HG03039 (cell line): Measurements from ENCODE around the gene NAMPT.
"Not testable (repeated sequence)": the region's sequence is repeated elsewhere in the genome, so short reads cannot be mapped to it uniquely, and the experiment has no call there.

Source experiments
- ATAC-seq: cut with Tn5 transposase; IDR thresholded peaks from one replicate; pipeline ENCODE4 v1.9.1; 2021; ENCODE audit warnings: mild to moderate bottlenecking, moderate library complexity; ENCODE audit not compliant: unreplicated experiment

Gene NAMPT

DNA sequence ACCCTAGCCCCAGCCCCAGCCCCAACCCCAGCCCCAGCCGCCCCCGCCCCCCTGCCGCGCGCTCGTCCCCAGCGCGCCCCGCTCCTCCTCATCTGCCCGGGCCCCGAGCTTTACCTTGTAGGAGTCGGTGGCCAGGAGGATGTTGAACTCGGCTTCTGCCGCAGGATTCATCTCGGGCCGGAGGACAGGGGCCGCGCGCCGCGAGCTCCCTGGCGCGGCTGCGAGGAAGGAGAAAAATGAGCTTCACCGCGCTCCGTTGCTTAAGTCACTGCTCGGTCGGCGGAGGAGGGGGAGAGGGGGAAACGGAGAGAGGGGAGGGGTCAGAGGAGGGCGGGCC is at the start of gene NAMPT:
TSS of gene NAMPT (minus strand) at position 270 of the 337 bp plus-strand sequence. CDS start at position 171, 99 bp downstream.
- ATAC-seq: no peak

DNA sequence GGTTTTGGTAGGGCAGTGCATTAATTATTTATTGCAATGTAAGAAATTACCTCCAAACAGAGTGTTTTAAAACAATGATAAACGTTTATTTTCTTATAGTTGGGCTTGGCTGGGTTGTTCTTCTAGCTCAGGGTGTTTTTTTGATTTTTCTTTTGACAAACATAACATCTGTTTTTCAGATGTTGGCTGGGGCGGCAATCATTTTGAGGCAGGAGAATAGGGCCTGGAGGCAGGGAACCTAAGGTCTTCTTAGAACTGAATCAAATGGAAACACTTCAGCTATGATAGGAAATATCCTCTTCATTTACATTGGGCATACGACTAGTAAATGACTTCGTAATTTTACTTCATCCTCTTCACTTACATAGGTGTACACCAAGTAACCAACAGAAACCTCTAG is 47.4 kb upstream of the NAMPT start:
- ATAC-seq: no peak

DNA sequence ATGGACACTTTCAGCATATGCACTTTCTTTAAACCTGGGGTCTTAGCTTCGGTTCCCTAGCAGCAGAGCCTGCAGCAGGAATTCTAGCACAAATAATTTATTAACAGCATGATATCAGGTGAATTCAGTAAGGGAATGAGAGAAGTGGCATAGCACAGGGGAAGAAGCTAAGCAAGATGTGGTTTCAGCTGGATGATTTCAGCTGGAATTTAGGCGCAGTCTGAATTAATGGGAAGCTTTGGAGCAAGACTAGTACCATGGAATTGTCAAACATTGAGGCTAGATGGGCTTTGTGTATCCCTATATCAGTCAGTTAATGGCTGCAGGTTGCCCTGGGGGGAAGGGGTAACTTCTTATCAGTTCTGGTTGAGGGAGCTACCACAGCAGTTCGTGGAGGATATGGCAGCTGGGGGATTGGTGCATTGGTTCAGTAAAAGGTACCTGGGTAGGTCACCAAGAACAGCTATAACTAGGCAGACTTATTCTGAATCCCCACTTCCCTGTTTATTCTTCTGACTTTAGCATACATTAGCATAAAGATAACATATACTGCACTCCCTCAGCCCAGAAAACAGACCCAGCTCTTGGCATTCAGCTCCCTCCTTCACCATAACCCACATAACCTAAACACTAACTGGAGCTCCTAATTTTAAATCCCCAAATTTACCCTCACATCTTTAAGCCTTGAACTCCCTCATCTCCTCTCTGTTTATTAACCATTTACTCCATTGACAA is 46.8 kb upstream of the NAMPT start:
- no peak for ATAC-seq

DNA sequence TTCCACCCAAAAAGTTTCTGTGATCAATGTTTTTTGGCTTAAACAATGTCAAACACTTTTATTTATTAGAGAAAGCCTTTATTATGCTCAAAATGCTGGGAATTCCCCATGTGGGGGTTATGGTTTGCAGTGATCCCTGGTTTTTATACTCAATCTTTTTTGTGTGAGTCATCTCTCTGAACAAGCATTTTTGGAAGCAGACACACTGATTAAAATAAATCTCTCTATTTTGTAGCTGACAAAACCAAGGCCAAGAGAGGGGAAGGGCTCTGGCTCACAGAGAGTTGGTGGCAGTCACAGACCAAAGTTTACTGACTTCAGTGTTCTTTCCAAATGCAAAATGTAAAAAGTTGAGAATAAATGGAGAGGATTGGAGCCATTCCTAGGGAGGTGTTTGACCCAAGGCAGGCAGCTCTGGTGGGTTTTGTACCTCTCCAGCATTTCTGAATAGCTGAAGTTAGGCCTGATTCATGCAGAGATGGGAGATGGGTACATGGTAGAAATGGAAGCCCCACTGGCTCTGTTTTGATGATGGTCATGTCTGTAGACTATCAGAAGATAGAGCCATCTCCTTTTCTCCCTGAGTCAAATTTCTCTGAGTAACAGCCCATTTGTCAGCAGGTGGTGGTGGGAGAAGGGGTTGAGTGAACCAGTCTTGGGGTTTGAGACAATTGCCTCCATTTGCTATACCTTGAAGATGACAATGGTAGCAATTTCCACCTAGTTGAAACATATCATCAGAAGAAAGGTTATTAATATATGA is 45.4 kb upstream of the NAMPT start:
- ATAC-seq: no peak

DNA sequence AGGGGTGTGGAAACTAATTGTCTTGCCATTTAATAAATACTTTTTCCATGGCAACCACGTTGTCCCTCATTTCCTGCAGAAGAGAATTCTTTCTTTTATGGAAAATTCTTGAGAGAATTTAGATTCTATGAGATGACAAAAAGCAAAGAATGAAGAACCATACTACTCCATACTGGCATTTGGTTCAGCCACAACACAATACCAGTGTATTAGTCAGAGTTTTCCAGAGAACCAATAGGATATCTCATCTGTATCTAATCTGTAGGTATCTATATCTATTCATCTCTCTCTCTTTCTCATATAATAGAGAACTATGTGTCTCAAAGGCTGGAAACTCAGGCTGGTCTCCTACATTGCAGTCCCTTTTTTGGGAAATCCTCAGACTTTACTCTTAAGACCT is 44.6 kb upstream of the NAMPT start:
- no peak for ATAC-seq

DNA sequence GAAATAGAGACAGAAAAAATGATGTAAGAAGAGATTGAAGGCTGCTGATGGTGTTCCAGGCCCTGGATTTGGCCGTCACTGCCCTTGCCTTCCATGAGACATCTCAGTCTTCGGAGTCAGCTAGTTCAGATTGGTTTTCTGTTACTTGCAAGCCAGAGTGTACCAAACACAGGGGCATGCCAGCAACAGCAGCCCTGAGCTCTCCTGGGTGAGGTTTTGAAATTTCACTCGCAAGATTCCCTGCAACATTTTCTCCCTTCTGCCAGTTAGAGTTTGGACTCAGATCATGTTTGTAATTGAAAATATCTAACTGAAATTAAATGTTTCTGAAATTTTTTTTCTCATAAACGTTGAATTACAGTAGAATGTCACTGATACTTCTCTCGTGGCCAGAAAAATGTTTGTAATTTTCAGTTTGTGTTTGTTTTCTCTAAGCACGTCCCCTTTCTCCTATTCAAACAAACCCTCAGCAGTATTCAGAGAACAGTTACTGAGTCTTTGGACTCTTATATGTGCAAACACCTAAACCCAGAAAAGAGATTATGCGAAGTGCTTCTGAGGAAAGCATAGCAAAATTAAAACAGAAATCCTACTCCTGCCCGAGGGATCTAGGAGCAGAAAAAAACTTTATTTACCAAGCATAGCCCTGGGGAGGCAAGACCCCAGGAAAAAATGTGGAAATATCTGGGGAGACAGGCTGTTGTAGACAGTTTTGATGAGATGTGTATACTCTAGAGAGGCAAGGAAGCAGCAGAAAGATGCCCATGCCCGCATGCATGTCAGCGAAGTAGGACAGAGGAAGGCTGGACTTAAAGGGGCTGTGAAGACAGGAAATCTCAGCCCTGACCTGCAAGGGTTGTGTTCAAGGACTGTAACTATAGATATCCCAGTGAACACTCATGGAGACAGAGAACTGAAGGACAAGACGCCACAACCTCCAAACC is 43.0 kb upstream of the NAMPT start:
- no peak for ATAC-seq

DNA sequence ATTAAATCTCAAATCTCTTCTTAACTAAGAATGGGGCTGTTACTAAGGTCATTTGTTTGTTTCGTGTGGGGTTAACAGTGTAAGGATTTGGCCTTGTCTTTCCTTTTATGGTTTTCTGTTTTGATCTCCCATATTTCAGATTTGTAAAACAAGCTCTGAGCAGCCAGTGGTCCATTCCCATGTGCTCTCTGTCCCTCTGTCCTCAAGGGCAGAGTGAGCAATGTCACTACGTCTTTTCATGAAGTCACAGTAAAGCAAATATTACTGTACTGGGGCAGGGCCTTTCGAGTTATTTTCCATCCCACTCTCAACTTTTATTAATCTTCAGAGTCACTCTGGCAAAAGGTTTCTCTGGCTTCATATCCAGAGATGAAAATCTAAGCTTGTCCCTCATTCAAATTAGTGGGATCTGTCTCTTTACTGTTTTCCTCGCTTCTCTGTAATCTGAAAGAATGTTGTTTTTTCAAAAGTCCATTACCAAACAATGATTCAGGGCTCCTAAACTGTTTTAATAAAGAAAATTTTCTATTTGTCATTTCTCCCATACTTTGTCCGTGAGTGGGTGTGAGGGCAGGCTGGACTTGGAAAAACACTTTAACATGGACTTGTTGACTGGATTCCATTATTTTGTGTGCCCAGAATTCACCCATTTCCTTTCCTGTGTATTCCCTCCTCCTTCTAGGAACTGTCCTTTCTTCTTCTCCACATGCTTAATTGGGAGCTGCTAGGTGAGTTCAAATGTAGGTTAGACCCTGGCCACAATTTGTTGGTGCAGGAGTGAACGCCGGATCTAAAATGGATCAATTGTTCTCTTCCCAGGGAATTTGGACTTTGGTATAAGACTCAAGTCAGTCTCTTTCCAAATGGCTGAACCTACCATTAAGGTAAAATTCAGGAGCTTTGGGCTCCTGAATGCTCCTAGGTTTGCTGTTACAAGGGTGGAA is 42.1 kb upstream of the NAMPT start:
- ATAC-seq: no peak

DNA sequence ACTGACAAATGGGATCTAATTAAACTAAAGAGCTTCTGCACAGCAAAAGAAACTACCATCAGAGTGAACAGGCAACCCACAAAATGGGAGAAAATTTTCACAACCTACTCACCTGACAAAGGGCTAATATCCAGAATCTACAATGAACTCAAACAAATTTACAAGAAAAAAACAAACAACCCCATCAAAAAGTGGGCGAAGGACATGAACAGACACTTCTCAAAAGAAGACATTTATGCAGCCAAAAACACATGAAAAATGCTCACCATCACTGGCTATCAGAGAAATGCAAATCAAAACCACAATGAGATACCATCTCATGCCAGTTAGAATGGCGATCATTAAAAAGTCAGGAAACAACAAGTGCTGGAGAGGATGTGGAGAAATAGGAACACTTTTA is 39.7 kb upstream of the NAMPT start:
- not testable (repeated sequence) for ATAC-seq

DNA sequence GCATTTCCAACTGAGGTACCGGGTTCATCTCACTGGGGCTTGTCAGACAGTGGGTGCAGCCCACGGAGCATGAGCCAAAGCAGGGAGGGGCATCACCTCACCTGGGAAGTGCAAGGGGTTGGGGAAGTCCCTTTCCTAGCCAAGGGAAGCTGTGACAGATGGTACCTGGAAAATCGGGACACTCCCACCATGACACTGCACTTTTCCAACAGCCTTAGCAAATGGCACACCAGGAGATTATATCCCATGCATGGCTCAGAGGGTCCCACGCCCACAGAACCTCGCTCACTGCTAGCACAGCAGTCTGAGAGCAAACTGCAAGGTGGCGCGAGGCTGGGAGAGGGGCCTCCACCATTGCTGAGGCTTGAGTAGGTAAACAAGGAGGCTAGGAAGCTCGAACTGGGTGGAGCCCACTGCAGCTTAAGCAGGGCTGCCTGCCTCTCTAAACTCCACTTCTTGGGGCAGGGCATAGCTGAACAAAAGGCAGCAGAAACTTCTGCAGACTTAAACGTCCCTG is 35.5 kb upstream of the NAMPT start:
- not testable (repeated sequence) for ATAC-seq

DNA sequence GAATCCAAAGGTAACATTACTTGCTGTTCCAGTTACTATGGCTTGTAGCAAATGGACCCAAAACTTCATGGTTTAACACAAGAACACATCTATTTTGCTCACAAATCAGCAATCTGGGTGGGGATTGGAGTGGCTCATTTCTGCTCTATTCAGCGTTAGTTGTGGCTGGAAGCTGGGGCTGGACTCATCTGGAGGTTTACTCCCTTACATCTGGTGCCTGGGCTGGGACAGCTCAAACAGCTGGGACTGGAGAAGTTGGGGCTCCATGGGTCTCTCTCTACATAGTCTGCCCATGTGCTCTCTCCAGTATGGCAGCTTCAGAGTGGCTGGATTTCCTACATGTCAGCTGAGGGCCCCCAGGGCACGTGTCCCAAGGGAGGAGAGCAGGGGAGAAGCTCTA is 33.7 kb upstream of the NAMPT start:
- ATAC-seq: no peak

DNA sequence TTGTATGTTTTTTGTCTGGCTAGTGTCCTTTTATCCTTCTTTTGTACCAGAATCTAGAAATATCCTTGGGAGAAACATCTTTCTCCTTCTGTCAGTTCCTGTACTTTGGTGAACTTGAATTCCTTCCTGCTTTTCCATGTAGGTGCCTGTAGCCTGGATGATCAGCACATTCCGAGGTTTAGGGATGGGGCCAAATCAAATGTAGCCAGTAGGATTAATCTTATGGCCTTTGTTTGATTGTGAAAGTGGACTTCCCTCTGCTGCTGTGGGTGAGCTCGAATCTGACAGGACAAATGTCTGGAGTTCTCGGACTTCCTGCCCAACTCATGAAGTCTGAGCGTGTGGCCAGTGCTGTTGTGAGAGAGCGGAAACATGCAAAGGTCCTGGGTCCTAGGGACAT is 33.2 kb upstream of the NAMPT start:
- ATAC-seq: no peak

DNA sequence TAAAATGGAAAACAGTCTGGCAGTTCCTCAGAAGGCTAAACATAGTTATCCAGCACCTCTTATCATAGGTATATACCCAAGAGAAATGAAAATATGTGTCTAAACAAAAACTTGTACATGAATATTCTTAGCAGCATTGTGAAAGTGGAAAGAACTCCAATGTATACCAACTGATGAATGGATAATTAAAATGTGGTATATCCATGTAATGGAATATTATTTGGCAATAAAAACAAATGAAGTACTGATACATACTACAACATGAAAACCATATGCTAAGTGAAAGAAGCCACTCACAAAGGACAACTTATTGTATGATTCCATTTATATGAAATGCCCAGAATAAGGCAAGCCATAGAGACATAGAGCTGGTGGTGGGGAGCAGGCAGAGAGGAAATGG is 32.2 kb upstream of the NAMPT start:
- ATAC-seq: no peak

DNA sequence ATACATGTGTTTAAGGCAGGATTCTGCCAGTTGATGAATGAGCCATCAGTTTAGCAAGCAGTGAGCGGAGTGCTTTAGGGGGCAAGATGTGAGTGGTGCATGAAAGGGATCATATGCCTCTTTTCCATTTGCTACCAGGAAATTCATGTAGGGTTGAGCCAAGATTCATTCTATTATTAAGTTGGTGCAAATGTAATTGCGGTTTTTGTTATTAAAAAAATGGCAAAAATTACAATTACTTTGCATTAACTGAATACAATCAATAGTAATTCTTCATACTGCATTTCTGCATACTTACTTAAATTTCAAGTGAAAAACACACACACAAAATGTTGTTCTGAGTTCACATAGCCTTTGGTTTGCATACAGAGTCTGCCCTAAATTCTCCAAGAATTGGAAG is 30.1 kb upstream of the NAMPT start:
- ATAC-seq: no peak

DNA sequence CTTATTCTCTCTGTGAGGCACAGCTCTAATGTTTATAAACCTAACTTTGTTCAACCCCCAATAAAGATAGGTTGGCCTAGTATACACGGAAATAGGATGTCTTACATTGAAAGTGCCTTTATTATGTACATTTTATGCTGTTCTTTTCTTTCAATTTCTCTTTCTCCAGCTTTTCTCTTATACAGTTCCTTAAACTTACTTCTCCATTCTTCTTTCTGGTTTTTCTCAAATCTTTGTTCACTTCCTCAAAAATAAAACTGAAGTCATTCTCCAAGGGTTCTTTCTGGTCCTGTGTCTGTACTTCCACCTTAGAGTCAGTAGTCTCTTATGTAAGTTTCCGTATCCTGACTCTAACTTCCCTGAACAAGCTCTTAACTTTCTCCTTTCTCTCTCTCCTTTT is 29.2 kb upstream of the NAMPT start:
- no peak for ATAC-seq

DNA sequence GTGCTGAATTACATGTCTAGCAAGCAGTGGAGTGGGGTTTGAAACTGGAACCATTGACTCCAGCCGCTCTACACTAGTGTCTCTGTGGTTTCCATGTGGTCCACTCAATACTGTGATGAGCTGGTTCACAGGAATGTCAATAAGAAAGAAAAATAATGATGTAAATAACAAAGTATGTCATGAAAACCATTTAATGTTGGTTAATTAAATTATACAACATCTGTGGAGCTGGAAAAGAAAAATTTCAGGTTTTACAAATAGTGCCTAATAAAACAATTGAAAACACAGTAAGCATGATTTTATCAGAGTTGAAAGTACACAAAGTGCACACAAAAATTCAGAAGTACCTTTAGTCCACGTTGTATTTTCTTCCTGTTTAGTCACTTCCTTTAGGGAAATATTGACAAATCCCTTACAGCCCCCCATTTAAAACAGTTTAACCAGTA is 28.7 kb upstream of the NAMPT start:
- no peak for ATAC-seq

DNA sequence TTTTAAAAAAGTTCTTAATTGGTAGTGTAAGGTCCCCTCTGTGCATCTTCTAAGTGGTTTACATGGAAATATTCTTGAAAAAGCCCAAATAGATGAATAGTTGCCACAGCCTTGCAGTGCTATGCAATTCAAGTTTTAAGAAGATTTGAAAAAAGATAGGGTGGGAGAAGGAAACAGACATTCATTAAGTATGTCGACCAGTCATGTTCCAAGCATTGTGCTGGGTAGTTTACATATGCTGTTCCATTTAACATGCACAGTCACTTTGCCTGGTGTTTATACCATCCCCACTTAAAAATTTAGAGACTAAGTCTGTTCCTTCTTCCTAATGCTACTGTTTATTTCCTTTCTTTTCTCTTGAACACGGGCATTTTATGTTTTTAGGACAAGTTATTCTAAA is 28.1 kb upstream of the NAMPT start:
- ATAC-seq: no peak

DNA sequence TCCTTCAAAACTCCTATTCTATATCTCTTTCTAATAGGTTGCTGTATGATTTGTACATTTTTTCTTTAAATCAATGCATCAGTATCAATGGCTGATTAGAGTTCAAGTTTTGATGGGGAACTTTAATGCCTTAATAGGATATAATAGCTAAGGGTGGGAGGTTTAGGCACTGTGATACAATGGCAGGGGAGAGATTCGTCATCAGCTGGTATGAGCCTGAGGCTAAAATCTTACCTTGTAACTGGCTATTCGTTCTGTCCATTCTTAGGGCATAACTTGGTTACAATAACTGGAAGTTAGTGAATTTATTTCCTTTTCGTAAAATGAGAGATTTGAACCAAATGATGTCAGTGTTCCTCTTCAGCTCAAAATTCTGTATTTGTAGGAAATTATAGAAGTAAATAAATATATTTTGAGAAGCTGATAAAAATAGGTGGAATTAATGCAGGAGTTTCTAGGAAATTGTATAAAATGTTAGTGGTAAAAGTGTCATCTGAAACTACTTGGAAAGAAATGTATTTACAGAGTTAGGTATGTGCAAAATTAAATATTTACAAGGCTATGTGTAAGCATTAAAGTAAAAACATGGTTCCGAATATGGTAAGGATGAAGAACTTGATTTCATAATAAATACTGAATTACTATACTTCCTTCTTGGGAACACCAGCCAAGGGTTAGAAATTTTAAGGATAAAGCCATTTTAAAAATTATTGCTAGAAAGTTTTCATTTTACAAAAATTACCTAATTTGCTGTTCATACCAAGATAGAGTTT is 27.5 kb upstream of the NAMPT start:
- ATAC-seq: no peak

DNA sequence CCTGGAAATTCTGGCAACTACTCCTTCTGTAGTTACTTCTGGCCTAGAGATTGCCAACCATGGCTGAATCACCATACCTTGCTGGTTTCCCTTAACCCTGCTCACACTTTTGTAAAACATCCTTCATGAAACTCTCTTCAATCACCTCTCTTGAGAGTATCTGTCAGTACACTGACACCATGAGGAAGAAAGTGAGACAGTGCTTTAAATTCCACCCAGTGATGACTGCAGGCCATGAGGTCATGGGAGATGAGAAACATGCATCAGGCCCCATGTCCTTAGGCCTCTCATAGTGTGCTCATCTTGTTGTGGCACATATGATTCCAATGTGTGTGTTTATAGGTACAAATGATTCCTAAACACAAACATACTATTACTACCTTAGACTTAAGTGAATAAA is 24.6 kb upstream of the NAMPT start:
- ATAC-seq: no peak

DNA sequence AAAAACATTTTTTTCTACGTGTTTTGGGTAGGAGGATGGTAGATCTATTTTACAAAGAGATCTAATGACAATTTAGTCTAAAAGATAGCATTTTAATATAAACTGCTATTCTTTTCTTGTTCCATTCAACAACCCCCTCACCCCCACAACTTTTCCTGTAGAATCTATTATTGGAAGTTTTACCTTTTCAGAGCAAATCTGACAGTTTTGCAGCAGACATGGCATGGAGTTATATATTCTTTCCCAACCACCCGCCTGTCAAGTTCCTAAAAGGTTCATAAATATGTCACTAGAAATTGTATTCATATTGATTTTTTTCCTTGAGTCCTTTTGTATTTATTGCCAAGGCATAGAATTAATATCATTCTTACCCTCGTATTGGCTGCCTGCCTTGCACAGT is 21.5 kb upstream of the NAMPT start:
- ATAC-seq: no peak
